ENCODE results near the gene PXT1.

GRCh38 chr6:36373368-36374019, 69.2 kb downstream of the PXT1 start:
- TF ChIP-seq CTCF (IDR thresholded peaks at IDR 0.05; ENCODE audit: insufficient read depth, low read length) (no peak), POLR2AphosphoS5 (IDR thresholded peaks at IDR 0.05; ENCODE audit: low read depth) (no peak)
- TF ChIP-seq, protein P1, sequence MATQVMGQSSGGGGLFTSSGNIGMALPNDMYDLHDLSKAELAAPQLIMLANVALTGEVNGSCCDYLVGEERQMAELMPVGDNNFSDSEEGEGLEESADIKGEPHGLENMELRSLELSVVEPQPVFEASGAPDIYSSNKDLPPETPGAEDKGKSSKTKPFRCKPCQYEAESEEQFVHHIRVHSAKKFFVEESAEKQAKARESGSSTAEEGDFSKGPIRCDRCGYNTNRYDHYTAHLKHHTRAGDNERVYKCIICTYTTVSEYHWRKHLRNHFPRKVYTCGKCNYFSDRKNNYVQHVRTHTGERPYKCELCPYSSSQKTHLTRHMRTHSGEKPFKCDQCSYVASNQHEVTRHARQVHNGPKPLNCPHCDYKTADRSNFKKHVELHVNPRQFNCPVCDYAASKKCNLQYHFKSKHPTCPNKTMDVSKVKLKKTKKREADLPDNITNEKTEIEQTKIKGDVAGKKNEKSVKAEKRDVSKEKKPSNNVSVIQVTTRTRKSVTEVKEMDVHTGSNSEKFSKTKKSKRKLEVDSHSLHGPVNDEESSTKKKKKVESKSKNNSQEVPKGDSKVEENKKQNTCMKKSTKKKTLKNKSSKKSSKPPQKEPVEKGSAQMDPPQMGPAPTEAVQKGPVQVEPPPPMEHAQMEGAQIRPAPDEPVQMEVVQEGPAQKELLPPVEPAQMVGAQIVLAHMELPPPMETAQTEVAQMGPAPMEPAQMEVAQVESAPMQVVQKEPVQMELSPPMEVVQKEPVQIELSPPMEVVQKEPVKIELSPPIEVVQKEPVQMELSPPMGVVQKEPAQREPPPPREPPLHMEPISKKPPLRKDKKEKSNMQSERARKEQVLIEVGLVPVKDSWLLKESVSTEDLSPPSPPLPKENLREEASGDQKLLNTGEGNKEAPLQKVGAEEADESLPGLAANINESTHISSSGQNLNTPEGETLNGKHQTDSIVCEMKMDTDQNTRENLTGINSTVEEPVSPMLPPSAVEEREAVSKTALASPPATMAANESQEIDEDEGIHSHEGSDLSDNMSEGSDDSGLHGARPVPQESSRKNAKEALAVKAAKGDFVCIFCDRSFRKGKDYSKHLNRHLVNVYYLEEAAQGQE (IDR thresholded peaks at IDR 0.05; ENCODE audit: insufficient replicate concordance, low read depth) = no peak
